ENCODE measurements around the gene KCMF1. TPM values are rescaled to one million over a fixed set of nuclear protein-coding genes. Genes with fewer than 3 reads are reported as not detected.

Gene KCMF1
- total and polyA plus RNA-seq, 2 donors from 2014 or later = 21.0 to 64.3 TPM

GRCh38 chr2:84966731-84967130 is 4.2 kb upstream of the KCMF1 start:
- Histone ChIP-seq H3K4me3 (ENCODE audit: low read length in 3 of 3) (no peak overlapping the region), H3K4me1 (ENCODE audit: control insufficient read depth in 2 of 3, insufficient read depth in 2 of 3, low read depth in 1 of 3, low read length in 3 of 3) (peaks cover 0 to 7% (median 5%) of the 10 kb centered on the region in 3 donors), H3K27ac (ENCODE audit: low read depth in 2 of 2, low read length in 2 of 2) (no peak overlapping the region), H3K9ac (ENCODE audit: low read length in 3 of 3) (no peak overlapping the region), H3K36me3 (ENCODE audit: control insufficient read depth in 2 of 3, insufficient read depth in 3 of 3, low read length in 3 of 3) (peaks cover 0 to 3% (median 0%) of the 10 kb centered on the region in 3 donors), H3K9me3 (ENCODE audit: control insufficient read depth in 2 of 3, insufficient read depth in 1 of 3, low read length in 3 of 3) (no peaks in the 10 kb centered on the region), H3K27me3 (ENCODE audit: control insufficient read depth, insufficient read depth, low read length) (no peaks in the 10 kb centered on the region)
- intact Hi-C loops (cut with DNase I) = no loop called here
- no peak for DNase-seq
- TF ChIP-seq CTCF (IDR thresholded peaks at IDR 0.05; ENCODE audit: borderline replicate concordance, extremely low read depth, insufficient read depth) = no peak
- no peak for FAIRE-seq

GRCh38 chr2:84969511-84970209 is 1.3 kb upstream of the KCMF1 start:
- peak overlapping the region; percentile 90 to 93 for H3K27ac ChIP-seq (ENCODE audit: low read depth in 2 of 2, low read length in 2 of 2)
- H3K36me3 ChIP-seq (ENCODE audit: control insufficient read depth in 2 of 3, insufficient read depth in 3 of 3, low read length in 3 of 3) = peaks cover 0 to 3% (median 0%) of the 10 kb centered on the region in 3 donors
- H3K4me3 ChIP-seq (ENCODE audit: low read length in 3 of 3) = peak overlapping the region; percentile 65 to 75 (median 72)
- intact Hi-C loops (cut with DNase I) = no loop called here
- H3K9ac ChIP-seq (ENCODE audit: low read length in 3 of 3) = peak overlapping the region; percentile 24 to 79 (median 61)
- H3K27me3 ChIP-seq (ENCODE audit: control insufficient read depth, insufficient read depth, low read length) = no peaks in the 10 kb centered on the region
- H3K9me3 ChIP-seq (ENCODE audit: control insufficient read depth in 2 of 3, insufficient read depth in 1 of 3, low read length in 3 of 3) = no peaks in the 10 kb centered on the region
- TF ChIP-seq CTCF (IDR thresholded peaks at IDR 0.05; ENCODE audit: borderline replicate concordance, extremely low read depth, insufficient read depth) = no peak
- H3K4me1 ChIP-seq (ENCODE audit: control insufficient read depth in 2 of 3, insufficient read depth in 2 of 3, low read depth in 1 of 3, low read length in 3 of 3) = peaks cover 0 to 13% (median 7%) of the 10 kb centered on the region in 3 donors
- FAIRE-seq (no peak), DNase-seq (peak in 3 of 5 donors; percentile 53 to 67 (median 56))

- H3K27me3 ChIP-seq (ENCODE audit: control insufficient read depth, insufficient read depth, low read length) = no peaks in the 10 kb centered on the region
- H3K9ac ChIP-seq (ENCODE audit: low read length in 3 of 3) = peak overlapping the region; percentile 7 to 79 (median 24)
- H3K27ac ChIP-seq (ENCODE audit: low read depth in 2 of 2, low read length in 2 of 2) = peak overlapping the region; percentile 90 to 93
- no peaks in the 10 kb centered on the region for H3K36me3 ChIP-seq (ENCODE audit: control insufficient read depth in 2 of 3, insufficient read depth in 3 of 3, low read length in 3 of 3)
- DNase-seq (peak; percentile 70 to 91 (median 75)), FAIRE-seq (no peak)
- TF ChIP-seq CTCF (IDR thresholded peaks at IDR 0.05; ENCODE audit: borderline replicate concordance, extremely low read depth, insufficient read depth) = no peak
- no peaks in the 10 kb centered on the region for H3K9me3 ChIP-seq (ENCODE audit: control insufficient read depth in 2 of 3, insufficient read depth in 1 of 3, low read length in 3 of 3)
- H3K4me3 ChIP-seq (ENCODE audit: low read length in 3 of 3) = peak overlapping the region; percentile 65 to 75 (median 72)
- intact Hi-C loops (cut with DNase I) = no loop called here
- H3K4me1 ChIP-seq (ENCODE audit: control insufficient read depth in 2 of 3, insufficient read depth in 2 of 3, low read depth in 1 of 3, low read length in 3 of 3) = peaks cover 0 to 13% (median 7%) of the 10 kb centered on the region in 3 donors
These were observed 622 bp upstream of the KCMF1 start for GRCh38 chr2:84970210-84970867.

All from kidney (tissue), 14 donors.